OCI-LY3 (cell line): ENCODE results near the gene DEAF1.

Experiments
- H2AFZ ChIP-seq: fragments of 200-600, 300-600 bp; shearing (Covaris generic); 2 replicates; pipeline ENCODE4 v1.6.0; 2014; ENCODE audit warnings: antibody characterized with exemption, low read depth, low read length
- H3K27ac ChIP-seq: fragments of 200-600, 300-600 bp; sonication (generic); 2 replicates; pipeline ENCODE4 v1.5.1; 2014; ENCODE audit warnings: mild to moderate bottlenecking, low read length, moderate library complexity, mixed read lengths
- H3K27me3 ChIP-seq: fragments of 200-600, 300-600 bp; sonication (generic); 2 replicates; pipeline ENCODE4 v1.6.1; 2014; ENCODE audit warnings: low read depth, low read length, mixed read lengths
- H3K36me3 ChIP-seq: fragments of 200-600, 300-600 bp; sonication (generic); replicated peaks from 2 replicates; pipeline ENCODE3; 2014; ENCODE audit warnings: low read depth, low read length, mixed read lengths
- H3K4me1 ChIP-seq: fragments of 300-600, 200-600 bp; sonication (generic); 2 replicates; pipeline ENCODE4 v1.6.1; 2014; ENCODE audit warnings: low read length, mixed read lengths
- H3K4me2 ChIP-seq: fragments of 200-600, 300-600 bp; sonication (generic); 2 replicates; pipeline ENCODE4 v1.6.1; 2014; ENCODE audit warnings: low read length, mixed read lengths
- H3K4me3 ChIP-seq: fragments of 300-600, 200-600 bp; sonication (generic); 2 replicates; pipeline ENCODE4 v1.5.1; 2014; ENCODE audit warnings: antibody characterized with exemption, mild to moderate bottlenecking, low read length, moderate library complexity
- H3K79me2 ChIP-seq: fragments of 300-600, 200-600 bp; shearing (Covaris generic); 2 replicates; pipeline ENCODE4 v1.6.1; 2014; ENCODE audit warnings: mild to moderate bottlenecking, low read length, mixed read lengths
- H3K9ac ChIP-seq: fragments of 300-600, 200-600 bp; shearing (Covaris generic); 2 replicates; pipeline ENCODE4 v1.6.0; 2014; ENCODE audit warnings: mild to moderate bottlenecking, low read length, moderate library complexity
- H3K9me3 ChIP-seq: fragments of 200-600, 300-600 bp; shearing (Covaris generic); 2 replicates; pipeline ENCODE4 v1.6.1; 2014; ENCODE audit warnings: low read length, mixed read lengths; ENCODE audit not compliant: insufficient read depth
- H4K20me1 ChIP-seq: fragments of 200-600, 300-600 bp; sonication (generic); 2 replicates; pipeline ENCODE4 v1.6.1; 2016; ENCODE audit warnings: low read length, mixed read lengths; ENCODE audit not compliant: insufficient read depth
- EZH2phosphoT487 ChIP-seq: fragments of 200-600 bp; shearing (Covaris generic); IDR thresholded peaks from 2 replicates; pipeline ENCODE4 v1.6.1; 2018; ENCODE audit warnings: antibody characterized with exemption, mixed run types, low read depth
- TF ChIP-seq, protein P1 (sequence below): fragments of 200-600, 300-600 bp; sonication (generic); IDR thresholded peaks from 2 replicates; pipeline ENCODE4 v1.5.1; 2014; ENCODE audit warnings: antibody characterized with exemption, low read length, low read depth

The DEAF1 gene

DNA sequence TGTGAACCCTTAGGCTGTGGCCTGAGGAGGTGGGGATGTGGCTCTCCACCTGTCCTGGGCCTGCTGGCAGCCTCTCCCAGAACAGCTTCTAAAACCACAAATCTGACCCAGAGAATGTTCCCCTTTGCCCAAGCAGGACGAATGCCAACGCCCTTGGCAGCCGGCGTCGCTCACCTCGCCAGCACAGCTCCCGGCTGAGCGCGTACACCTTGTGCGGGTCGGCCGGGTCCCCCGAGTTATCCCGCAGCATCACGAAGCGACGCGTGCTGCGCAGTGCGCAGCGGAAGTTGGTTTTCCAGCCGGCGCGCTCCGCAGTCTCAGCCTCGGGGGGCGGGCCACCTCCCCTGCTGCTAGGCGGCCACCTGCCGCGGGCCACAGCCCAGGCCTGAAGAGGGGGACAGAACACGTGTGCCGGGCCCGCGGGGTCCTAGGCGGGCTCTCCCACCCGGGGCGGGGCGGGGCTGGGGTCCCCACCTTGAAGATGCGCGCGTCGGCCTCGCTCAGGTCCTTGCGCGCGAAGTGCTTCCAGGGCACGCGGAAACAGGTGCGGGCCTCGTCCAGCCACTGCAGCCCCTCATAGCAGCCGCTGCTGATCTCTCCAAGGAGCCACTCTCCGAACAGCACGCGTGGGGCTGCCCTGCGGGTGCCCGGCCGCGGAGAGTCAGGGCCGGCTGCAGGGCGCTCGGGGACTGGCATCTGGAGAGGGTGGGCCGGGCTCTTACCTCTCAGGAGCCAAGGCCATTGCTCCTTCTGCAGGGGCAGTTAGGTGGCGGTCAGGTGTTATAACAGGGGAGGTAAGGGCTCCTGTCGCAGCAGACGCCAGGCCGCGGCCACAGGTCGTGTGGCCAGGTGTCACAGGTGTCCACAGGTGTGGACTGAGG is 80.2 kb downstream of the DEAF1 start:
- TF ChIP-seq, protein P1, sequence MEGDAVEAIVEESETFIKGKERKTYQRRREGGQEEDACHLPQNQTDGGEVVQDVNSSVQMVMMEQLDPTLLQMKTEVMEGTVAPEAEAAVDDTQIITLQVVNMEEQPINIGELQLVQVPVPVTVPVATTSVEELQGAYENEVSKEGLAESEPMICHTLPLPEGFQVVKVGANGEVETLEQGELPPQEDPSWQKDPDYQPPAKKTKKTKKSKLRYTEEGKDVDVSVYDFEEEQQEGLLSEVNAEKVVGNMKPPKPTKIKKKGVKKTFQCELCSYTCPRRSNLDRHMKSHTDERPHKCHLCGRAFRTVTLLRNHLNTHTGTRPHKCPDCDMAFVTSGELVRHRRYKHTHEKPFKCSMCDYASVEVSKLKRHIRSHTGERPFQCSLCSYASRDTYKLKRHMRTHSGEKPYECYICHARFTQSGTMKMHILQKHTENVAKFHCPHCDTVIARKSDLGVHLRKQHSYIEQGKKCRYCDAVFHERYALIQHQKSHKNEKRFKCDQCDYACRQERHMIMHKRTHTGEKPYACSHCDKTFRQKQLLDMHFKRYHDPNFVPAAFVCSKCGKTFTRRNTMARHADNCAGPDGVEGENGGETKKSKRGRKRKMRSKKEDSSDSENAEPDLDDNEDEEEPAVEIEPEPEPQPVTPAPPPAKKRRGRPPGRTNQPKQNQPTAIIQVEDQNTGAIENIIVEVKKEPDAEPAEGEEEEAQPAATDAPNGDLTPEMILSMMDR, result no peak
- H3K4me3 ChIP-seq, result peak overlapping the region; percentile 88
- H3K36me3 ChIP-seq, result peaks cover 33% of the 10 kb centered on the region
- peaks cover 20% of the 10 kb centered on the region for H4K20me1 ChIP-seq
- H3K27ac ChIP-seq, result peak overlapping the region; percentile 90
- H2AFZ ChIP-seq, result no peak overlapping the region
- H3K9me3 ChIP-seq, result no peaks in the 10 kb centered on the region
- H3K4me2 ChIP-seq, result peak overlapping the region; percentile 84
- no peaks in the 10 kb centered on the region for H3K27me3 ChIP-seq
- peaks cover 5% of the 10 kb centered on the region; the same call in 1 of the 2 replicates for H3K79me2 ChIP-seq
- peaks cover 20% of the 10 kb centered on the region for H3K4me1 ChIP-seq
- H3K9ac ChIP-seq, result peak overlapping the region; percentile 77

DNA sequence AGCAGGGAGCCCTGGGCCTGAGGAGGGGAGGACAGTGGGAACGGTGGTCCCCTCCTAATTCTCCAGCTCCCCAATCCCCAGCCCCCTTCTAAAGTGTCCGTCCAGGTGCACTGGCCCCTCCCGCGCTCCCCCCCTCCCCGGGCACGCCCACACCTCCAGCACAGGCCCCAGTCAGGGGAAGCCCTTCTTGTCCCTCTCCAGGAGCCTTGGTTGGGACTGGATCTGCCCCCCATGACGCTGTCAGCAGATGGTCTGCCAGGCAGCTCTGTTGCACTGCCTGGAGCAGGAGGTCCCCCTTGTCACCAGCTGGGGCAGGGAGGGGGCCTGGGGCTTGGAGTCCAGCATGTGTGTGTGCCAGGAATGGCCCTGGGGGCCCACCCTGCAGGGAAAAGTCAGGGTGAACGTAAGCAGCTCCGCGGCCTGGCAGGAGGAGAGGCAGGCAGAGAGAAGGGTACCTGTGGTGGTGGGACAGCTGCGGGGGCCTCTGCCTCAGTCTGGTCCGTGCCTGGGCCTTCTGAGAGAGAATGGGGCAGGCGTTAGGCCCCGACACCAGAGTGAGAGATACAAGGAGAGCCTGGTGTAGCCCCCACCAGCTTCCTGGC is 80.9 kb downstream of the DEAF1 start:
- Histone ChIP-seq H4K20me1 (peaks cover 20% of the 10 kb centered on the region), H3K4me3 (no peak overlapping the region), H3K36me3 (peaks cover 38% of the 10 kb centered on the region), H3K27ac (no peak overlapping the region), H3K9ac (no peak overlapping the region), H3K4me1 (peaks cover 20% of the 10 kb centered on the region), H3K79me2 (peaks cover 5% of the 10 kb centered on the region; the same call in 1 of the 2 replicates), H3K27me3 (no peaks in the 10 kb centered on the region), H3K4me2 (peak overlapping the region; percentile 84; the same call in 1 of the 2 replicates), H3K9me3 (no peaks in the 10 kb centered on the region), H2AFZ (no peak overlapping the region)
- TF ChIP-seq, protein P1, result no peak
- TF ChIP-seq EZH2phosphoT487, result no peak

DNA sequence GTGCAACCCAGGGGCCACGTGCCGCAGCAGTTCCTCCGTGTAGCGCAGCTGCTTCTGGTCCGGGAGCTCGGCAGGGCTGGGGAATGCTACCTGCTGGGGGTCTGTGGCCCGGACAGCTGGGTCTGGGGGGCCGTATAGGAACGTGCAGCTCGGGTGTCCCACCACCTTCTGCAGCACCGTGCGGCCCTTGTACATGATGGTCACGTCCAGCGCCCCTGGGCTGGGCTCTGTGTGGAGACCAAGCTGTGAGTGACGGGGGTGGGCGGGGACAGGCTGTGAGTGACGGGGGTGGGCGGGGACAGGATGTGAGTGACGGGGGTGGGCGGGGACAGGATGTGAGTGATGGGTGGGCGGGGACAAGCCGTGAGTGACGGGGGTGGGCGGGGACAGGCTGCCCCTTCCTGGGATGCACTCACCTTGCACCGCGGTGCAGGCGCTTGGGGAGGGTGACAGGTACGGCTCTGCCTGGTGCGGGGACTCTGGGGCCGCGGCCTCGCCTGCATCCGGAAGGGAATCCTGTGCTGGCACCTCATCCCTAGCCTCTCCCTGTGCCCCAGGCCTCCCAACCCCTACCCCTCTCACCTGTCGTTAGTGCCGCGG is 81.6 kb downstream of the DEAF1 start:
- H3K27ac ChIP-seq, result no peak overlapping the region
- peaks cover 5% of the 10 kb centered on the region; the same call in 1 of the 2 replicates for H3K79me2 ChIP-seq
- H3K4me1 ChIP-seq, result peaks cover 20% of the 10 kb centered on the region
- peaks cover 41% of the 10 kb centered on the region for H3K36me3 ChIP-seq
- TF ChIP-seq, protein P1, result no peak
- TF ChIP-seq EZH2phosphoT487, result no peak
- H3K4me2 ChIP-seq, result no peak overlapping the region
- no peaks in the 10 kb centered on the region for H3K9me3 ChIP-seq
- H4K20me1 ChIP-seq, result peaks cover 20% of the 10 kb centered on the region
- no peak overlapping the region for H3K9ac ChIP-seq
- H3K27me3 ChIP-seq, result no peaks in the 10 kb centered on the region
- no peak overlapping the region for H3K4me3 ChIP-seq
- H2AFZ ChIP-seq, result no peak overlapping the region

DNA sequence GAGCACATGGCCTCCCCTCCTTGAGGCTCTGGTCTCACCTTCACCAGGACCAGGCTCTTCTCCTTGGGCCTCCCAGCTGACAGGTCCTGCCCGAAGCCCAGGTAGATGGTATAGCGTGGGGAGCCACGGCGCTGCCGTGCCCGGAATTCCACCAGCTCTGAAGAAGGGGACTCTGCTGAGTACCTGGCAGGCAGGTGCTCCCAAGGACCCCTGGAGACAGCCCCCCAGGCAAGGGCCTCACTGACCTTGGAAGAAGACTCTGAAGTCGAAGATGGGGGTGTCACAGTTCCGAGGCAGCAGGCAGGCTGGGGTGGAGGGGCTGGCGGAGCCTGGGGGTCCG is 82.1 kb downstream of the DEAF1 start:
- H3K27me3 ChIP-seq, result no peaks in the 10 kb centered on the region

More for the DNA sequence above, 82.1 kb downstream of the DEAF1 start:
- peaks cover 20% of the 10 kb centered on the region for H3K4me1 ChIP-seq
- H4K20me1 ChIP-seq, result peaks cover 20% of the 10 kb centered on the region
- H3K79me2 ChIP-seq, result peaks cover 5% of the 10 kb centered on the region; the same call in 1 of the 2 replicates
- H2AFZ ChIP-seq, result no peak overlapping the region
- H3K36me3 ChIP-seq, result peaks cover 46% of the 10 kb centered on the region
- H3K9ac ChIP-seq, result no peak overlapping the region
- TF ChIP-seq, protein P1, result no peak
- TF ChIP-seq EZH2phosphoT487, result no peak
- H3K4me3 ChIP-seq, result no peak overlapping the region
- no peaks in the 10 kb centered on the region for H3K9me3 ChIP-seq
- H3K27ac ChIP-seq, result no peak overlapping the region
- H3K4me2 ChIP-seq, result no peak overlapping the region
